Measurements from ENCODE around the gene LCORL.
A peak's percentile ranks its signal among the peaks of the same experiment; 100 is the strongest.

LCORL gene

GRCh38 chr4:18049446-18049845 lies 27.9 kb upstream of the LCORL start:
- TF ChIP-seq EP300 (IDR thresholded peaks at IDR 0.05; ENCODE audit: borderline replicate concordance) (no peak), TEAD4 (IDR thresholded peaks at IDR 0.05) (no peak), TCF12 (IDR thresholded peaks at IDR 0.05; ENCODE audit: low read depth) (no peak), USF1 (IDR thresholded peaks at IDR 0.05) (no peak), FOXM1 (IDR thresholded peaks at IDR 0.05; ENCODE audit: borderline replicate concordance, low read depth) (no peak), CREB1 (IDR thresholded peaks at IDR 0.05; ENCODE audit: low read depth) (no peak), MAX (IDR thresholded peaks at IDR 0.05) (no peak), REST (IDR thresholded peaks at IDR 0.05; ENCODE audit: low read depth) (no peak), CEBPB (IDR thresholded peaks at IDR 0.05) (no peak), EGR1 (IDR thresholded peaks at IDR 0.05) (no peak), ZBTB7A (IDR thresholded peaks at IDR 0.05; ENCODE audit: low read depth) (no peak), NFIC (IDR thresholded peaks at IDR 0.05) (no peak), RAD21 (IDR thresholded peaks at IDR 0.05; ENCODE audit: low read depth) (no peak), TAF1 (IDR thresholded peaks at IDR 0.05; ENCODE audit: low read depth) (no peak), YY1 (IDR thresholded peaks at IDR 0.05; ENCODE audit: low read depth) (no peak)

GRCh38 chr4:18042754-18043153 lies 21.2 kb upstream of the LCORL start:
- TF ChIP-seq TEAD4 (IDR thresholded peaks at IDR 0.05) (no peak), ZBTB7A (IDR thresholded peaks at IDR 0.05; ENCODE audit: low read depth) (no peak), TAF1 (IDR thresholded peaks at IDR 0.05; ENCODE audit: low read depth) (no peak), EGR1 (IDR thresholded peaks at IDR 0.05) (no peak), CREB1 (IDR thresholded peaks at IDR 0.05; ENCODE audit: low read depth) (no peak), FOXM1 (IDR thresholded peaks at IDR 0.05; ENCODE audit: borderline replicate concordance, low read depth) (no peak), EP300 (IDR thresholded peaks at IDR 0.05; ENCODE audit: borderline replicate concordance) (no peak)

- TF ChIP-seq FOXM1 (IDR thresholded peaks at IDR 0.05; ENCODE audit: borderline replicate concordance, low read depth) (no peak), REST (IDR thresholded peaks at IDR 0.05; ENCODE audit: low read depth) (no peak), TEAD4 (IDR thresholded peaks at IDR 0.05) (no peak), ZBTB7A (IDR thresholded peaks at IDR 0.05; ENCODE audit: low read depth) (no peak), YY1 (IDR thresholded peaks at IDR 0.05; ENCODE audit: low read depth) (no peak), CEBPB (IDR thresholded peaks at IDR 0.05) (no peak), TAF1 (IDR thresholded peaks at IDR 0.05; ENCODE audit: low read depth) (no peak), RAD21 (IDR thresholded peaks at IDR 0.05; ENCODE audit: low read depth) (no peak)
Measured at GRCh38 chr4:18042012-18042411, 20.5 kb upstream of the LCORL start.

GRCh38 chr4:18041114-18041513 lies 19.6 kb upstream of the LCORL start:
- TF ChIP-seq TCF12 (IDR thresholded peaks at IDR 0.05; ENCODE audit: low read depth) (no peak), CEBPB (IDR thresholded peaks at IDR 0.05) (peak; percentile 51; the same call in 1 of the 2 replicates), FOXM1 (IDR thresholded peaks at IDR 0.05; ENCODE audit: borderline replicate concordance, low read depth) (no peak)

GRCh38 chr4:18039113-18039512 lies 17.6 kb upstream of the LCORL start:
- TF ChIP-seq YY1 (IDR thresholded peaks at IDR 0.05; ENCODE audit: low read depth), result no peak
- TF ChIP-seq NFIC (IDR thresholded peaks at IDR 0.05), result no peak
- TF ChIP-seq TEAD4 (IDR thresholded peaks at IDR 0.05), result no peak
- no peak for TF ChIP-seq TAF1 (IDR thresholded peaks at IDR 0.05; ENCODE audit: low read depth)
- no peak for TF ChIP-seq EGR1 (IDR thresholded peaks at IDR 0.05)
- no peak for TF ChIP-seq FOXM1 (IDR thresholded peaks at IDR 0.05; ENCODE audit: borderline replicate concordance, low read depth)
- TF ChIP-seq ZBTB7A (IDR thresholded peaks at IDR 0.05; ENCODE audit: low read depth), result no peak
- no peak for TF ChIP-seq REST (IDR thresholded peaks at IDR 0.05; ENCODE audit: low read depth)
- no peak for TF ChIP-seq CREB1 (IDR thresholded peaks at IDR 0.05; ENCODE audit: low read depth)

- no peak for TF ChIP-seq EGR1 (IDR thresholded peaks at IDR 0.05)
- no peak for TF ChIP-seq NFIC (IDR thresholded peaks at IDR 0.05)
- TF ChIP-seq RAD21 (IDR thresholded peaks at IDR 0.05; ENCODE audit: low read depth), result no peak
- TF ChIP-seq TEAD4 (IDR thresholded peaks at IDR 0.05), result no peak
- no peak for TF ChIP-seq USF1 (IDR thresholded peaks at IDR 0.05)
- no peak for TF ChIP-seq TAF1 (IDR thresholded peaks at IDR 0.05; ENCODE audit: low read depth)
- no peak for TF ChIP-seq ZBTB7A (IDR thresholded peaks at IDR 0.05; ENCODE audit: low read depth)
- no peak for TF ChIP-seq MAX (IDR thresholded peaks at IDR 0.05)
- TF ChIP-seq YY1 (IDR thresholded peaks at IDR 0.05; ENCODE audit: low read depth), result no peak
- TF ChIP-seq EP300 (IDR thresholded peaks at IDR 0.05; ENCODE audit: borderline replicate concordance), result no peak
- no peak for TF ChIP-seq FOXM1 (IDR thresholded peaks at IDR 0.05; ENCODE audit: borderline replicate concordance, low read depth)
- TF ChIP-seq CREB1 (IDR thresholded peaks at IDR 0.05; ENCODE audit: low read depth), result no peak
- TF ChIP-seq CEBPB (IDR thresholded peaks at IDR 0.05), result no peak
Measured at GRCh38 chr4:18034099-18034498, 12.5 kb upstream of the LCORL start.

All from Ishikawa (cell line).